ACC112 (cell line): ENCODE measurements around the gene SRM.
"Not testable (repeated sequence)": the region's sequence is repeated elsewhere in the genome, so short reads cannot be mapped to it uniquely, and the experiment has no call there.

ENCODE experiments used
- H2AFZ ChIP-seq: fragments of 200-600 bp; sonication (generic); one replicate; pipeline ENCODE4 v1.6.0; 2017; ENCODE audit warnings: antibody characterized with exemption, low read length; ENCODE audit not compliant: unreplicated experiment
- H3K27ac ChIP-seq: fragments of 200-600 bp; sonication (generic); 2 replicates; pipeline ENCODE4 v1.5.1; 2014; ENCODE audit warnings: low read depth, mild to moderate bottlenecking, antibody characterized with exemption, low read length, moderate library complexity
- H3K27me3 ChIP-seq: fragments of 200-600 bp; sonication (generic); 2 replicates; pipeline ENCODE4 v1.6.1; 2014; ENCODE audit warnings: mild to moderate bottlenecking, antibody characterized with exemption, low read length, moderate library complexity, mixed read lengths; ENCODE audit not compliant: insufficient read depth
- H3K36me3 ChIP-seq: fragments of 200-600 bp; sonication (generic); 2 replicates; pipeline ENCODE4 v1.6.1; 2016; ENCODE audit warnings: mild to moderate bottlenecking, antibody characterized with exemption, low read length, moderate library complexity, mixed read lengths; ENCODE audit not compliant: insufficient read depth
- H3K4me1 ChIP-seq: fragments of 200-600 bp; sonication (generic); one replicate; pipeline ENCODE4 v1.6.1; 2016; ENCODE audit warnings: low read length, mixed read lengths; ENCODE audit not compliant: insufficient read depth, unreplicated experiment, control insufficient read depth
- H3K4me3 ChIP-seq: fragments of 200-600 bp; sonication (generic); 2 replicates; pipeline ENCODE4 v1.5.1; 2014; ENCODE audit warnings: mild to moderate bottlenecking, low read depth, low read length
- H3K79me2 ChIP-seq: fragments of 200-600 bp; sonication (generic); one replicate; pipeline ENCODE4 v1.6.0; 2016; ENCODE audit warnings: low read length; ENCODE audit not compliant: control insufficient read depth, unreplicated experiment, insufficient read depth

The SRM gene

GRCh38 chr1:11080931-11081330, 21.1 kb upstream of the SRM start:
- no peaks in the 10 kb centered on the region for H3K79me2 ChIP-seq
- H2AFZ ChIP-seq, result no peak overlapping the region
- no peak overlapping the region for H3K4me3 ChIP-seq
- no peaks in the 10 kb centered on the region for H3K27me3 ChIP-seq
- H3K36me3 ChIP-seq, result peaks cover 27% of the 10 kb centered on the region; the same call in 1 of the 2 replicates
- no peak overlapping the region for H3K27ac ChIP-seq
- no peaks in the 10 kb centered on the region for H3K4me1 ChIP-seq

GRCh38 chr1:11078631-11079030, 18.8 kb upstream of the SRM start:
- peaks cover 31% of the 10 kb centered on the region; the same call in 1 of the 2 replicates for H3K36me3 ChIP-seq

GRCh38 chr1:11073398-11073797, 13.6 kb upstream of the SRM start:
- not testable (repeated sequence) for H3K4me1 ChIP-seq, H3K27me3 ChIP-seq, H3K79me2 ChIP-seq, H2AFZ ChIP-seq, H3K27ac ChIP-seq, H3K4me3 ChIP-seq
- H3K36me3 ChIP-seq, result peaks cover 17% of the 10 kb centered on the region; the same call in 1 of the 2 replicates

More at GRCh38 chr1:11078631-11079030, 18.8 kb upstream of the SRM start:
- no peaks in the 10 kb centered on the region for H3K4me1 ChIP-seq
- no peak overlapping the region for H3K27ac ChIP-seq
- no peaks in the 10 kb centered on the region for H3K27me3 ChIP-seq
- H2AFZ ChIP-seq, result no peak overlapping the region
- H3K79me2 ChIP-seq, result no peaks in the 10 kb centered on the region
- no peak overlapping the region for H3K4me3 ChIP-seq

- Histone ChIP-seq H3K36me3 (peaks cover 18% of the 10 kb centered on the region; the same call in 1 of the 2 replicates), H2AFZ (no peak overlapping the region), H3K4me3 (no peak overlapping the region), H3K79me2 (no peaks in the 10 kb centered on the region), H3K27me3 (no peaks in the 10 kb centered on the region), H3K27ac (no peak overlapping the region), H3K4me1 (no peaks in the 10 kb centered on the region)
These were observed 12.5 kb upstream of the SRM start for GRCh38 chr1:11072216-11072917.

GRCh38 chr1:11071463-11072215, 11.8 kb upstream of the SRM start:
- no peaks in the 10 kb centered on the region for H3K79me2 ChIP-seq
- H3K27me3 ChIP-seq, result no peaks in the 10 kb centered on the region
- H2AFZ ChIP-seq, result no peak overlapping the region
- H3K4me1 ChIP-seq, result no peaks in the 10 kb centered on the region
- no peak overlapping the region for H3K4me3 ChIP-seq
- no peak overlapping the region for H3K27ac ChIP-seq
- peaks cover 15% of the 10 kb centered on the region; the same call in 1 of the 2 replicates for H3K36me3 ChIP-seq

GRCh38 chr1:11070876-11071275, 11.1 kb upstream of the SRM start:
- Histone ChIP-seq H3K4me1 (no peaks in the 10 kb centered on the region), H3K27me3 (no peaks in the 10 kb centered on the region), H3K36me3 (peaks cover 15% of the 10 kb centered on the region), H3K4me3 (no peak overlapping the region), H2AFZ (no peak overlapping the region), H3K27ac (no peak overlapping the region), H3K79me2 (no peaks in the 10 kb centered on the region)

- no peaks in the 10 kb centered on the region for H3K79me2 ChIP-seq
- no peak overlapping the region for H3K4me3 ChIP-seq
- H3K27ac ChIP-seq, result no peak overlapping the region
- H3K36me3 ChIP-seq, result peaks cover 19% of the 10 kb centered on the region
- no peak overlapping the region for H2AFZ ChIP-seq
- H3K27me3 ChIP-seq, result no peaks in the 10 kb centered on the region
- no peaks in the 10 kb centered on the region for H3K4me1 ChIP-seq
These were observed 9.0 kb upstream of the SRM start for GRCh38 chr1:11068600-11069473.

GRCh38 chr1:11067716-11068599, 8.1 kb upstream of the SRM start:
- H3K27ac ChIP-seq, result no peak overlapping the region
- no peaks in the 10 kb centered on the region for H3K4me1 ChIP-seq
- no peak overlapping the region for H2AFZ ChIP-seq
- H3K27me3 ChIP-seq, result no peaks in the 10 kb centered on the region
- peaks cover 19% of the 10 kb centered on the region for H3K36me3 ChIP-seq
- H3K79me2 ChIP-seq, result no peaks in the 10 kb centered on the region
- no peak overlapping the region for H3K4me3 ChIP-seq

GRCh38 chr1:11065796-11066195, 6.0 kb upstream of the SRM start:
- no peak overlapping the region for H3K4me3 ChIP-seq
- no peak overlapping the region for H3K27ac ChIP-seq
- no peaks in the 10 kb centered on the region for H3K27me3 ChIP-seq
- no peak overlapping the region for H2AFZ ChIP-seq
- peaks cover 19% of the 10 kb centered on the region for H3K36me3 ChIP-seq
- H3K79me2 ChIP-seq, result peaks cover 5% of the 10 kb centered on the region
- H3K4me1 ChIP-seq, result peaks cover 5% of the 10 kb centered on the region

- Histone ChIP-seq H3K4me3 (no peak overlapping the region), H3K4me1 (peaks cover 5% of the 10 kb centered on the region), H2AFZ (no peak overlapping the region), H3K36me3 (peaks cover 19% of the 10 kb centered on the region), H3K27me3 (no peaks in the 10 kb centered on the region), H3K27ac (no peak overlapping the region), H3K79me2 (peaks cover 5% of the 10 kb centered on the region)
These were observed 5.1 kb upstream of the SRM start for GRCh38 chr1:11064942-11065341.
